ENCODE measurements around the gene NTRK2.

- TF ChIP-seq CTCF (conservative IDR thresholded peaks at IDR 0.05; ENCODE audit: low read length) (no peak), EZH2phosphoT487 (IDR thresholded peaks at IDR 0.05; ENCODE audit: borderline replicate concordance, low read depth, low read length) (no peak)
These were observed 258.9 kb downstream of the NTRK2 start for GRCh38 chr9:84928419-84928818.

Measured in OCI-LY7 (cell line).